Panc1 (cell line): Measurements from ENCODE around the gene HHAT.

Experiments
- CTCF ChIP-seq: fragments of 450-650 bp; IDR thresholded peaks from 2 replicates; pipeline ENCODE4 v1.5.1; 2017; ENCODE audit warnings: mild to moderate bottlenecking
- POLR2AphosphoS5 ChIP-seq: IDR thresholded peaks from 2 replicates; pipeline ENCODE4 v1.6.1; 2012; ENCODE audit warnings: mild to moderate bottlenecking, low read depth, low read length, moderate library complexity
- REST ChIP-seq, 2 experiments: IDR thresholded peaks; 2 replicates each; pipeline ENCODE4 v1.6.1; 2011 to 2012; ENCODE audit warnings: low read depth in 2 of 2, control low read depth in 1 of 2, low read length in 1 of 2, mild to moderate bottlenecking in 1 of 2, moderate library complexity in 1 of 2; ENCODE audit not compliant: insufficient read depth in 1 of 2
- TCF7L2 ChIP-seq: IDR thresholded peaks from 2 replicates; pipeline ENCODE4 v1.6.1; 2011; ENCODE audit warnings: mild to moderate bottlenecking, low read depth, low read length, inconsistent platforms

GRCh38 chr1:210588946-210589345 is 260.2 kb downstream of the HHAT start:
- TF ChIP-seq POLR2AphosphoS5 (no peak), CTCF (no peak), TCF7L2 (no peak), REST (IDR thresholded peaks at IDR 0.05; ENCODE audit: insufficient read depth in 1 of 2, low read depth in 2 of 2, low read length in 1 of 2) (no peak)
